Measurements from ENCODE around the gene NDST3.

Gene NDST3

DNA sequence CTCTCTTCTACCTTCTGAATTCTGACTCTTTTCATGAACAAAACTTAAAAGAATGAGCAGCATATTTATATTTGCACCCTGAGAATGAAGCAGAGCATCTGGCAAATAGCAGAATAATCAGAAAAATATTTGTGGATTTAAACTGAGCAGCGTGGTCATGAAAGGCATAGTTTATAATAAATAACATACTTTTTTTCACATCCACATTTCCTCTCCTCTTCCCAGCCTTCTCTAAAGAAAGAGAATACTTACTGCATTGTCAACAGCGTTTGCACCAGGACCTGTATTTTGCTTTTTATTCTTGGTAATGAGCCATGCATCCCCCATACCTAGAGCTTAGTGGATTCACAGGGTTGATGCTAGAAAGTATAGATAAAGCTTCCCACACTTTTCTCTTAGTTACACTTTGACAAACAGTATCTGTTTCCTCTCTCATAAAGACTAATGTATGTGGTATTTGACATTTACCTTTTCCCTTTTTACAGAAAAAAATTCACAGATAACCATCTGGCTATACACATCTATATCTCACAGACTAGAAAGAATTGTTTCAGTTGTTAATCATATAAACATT lies 187.0 kb downstream of the NDST3 start:
- no peak for DNase-seq (ENCODE audit: low read depth in 2 of 2)
- no peak overlapping the region for H3K4me3 ChIP-seq (replicated peaks in 1 of 2; ENCODE audit: low read depth in 2 of 2, low read length in 2 of 2)
- TF ChIP-seq, protein P1, sequence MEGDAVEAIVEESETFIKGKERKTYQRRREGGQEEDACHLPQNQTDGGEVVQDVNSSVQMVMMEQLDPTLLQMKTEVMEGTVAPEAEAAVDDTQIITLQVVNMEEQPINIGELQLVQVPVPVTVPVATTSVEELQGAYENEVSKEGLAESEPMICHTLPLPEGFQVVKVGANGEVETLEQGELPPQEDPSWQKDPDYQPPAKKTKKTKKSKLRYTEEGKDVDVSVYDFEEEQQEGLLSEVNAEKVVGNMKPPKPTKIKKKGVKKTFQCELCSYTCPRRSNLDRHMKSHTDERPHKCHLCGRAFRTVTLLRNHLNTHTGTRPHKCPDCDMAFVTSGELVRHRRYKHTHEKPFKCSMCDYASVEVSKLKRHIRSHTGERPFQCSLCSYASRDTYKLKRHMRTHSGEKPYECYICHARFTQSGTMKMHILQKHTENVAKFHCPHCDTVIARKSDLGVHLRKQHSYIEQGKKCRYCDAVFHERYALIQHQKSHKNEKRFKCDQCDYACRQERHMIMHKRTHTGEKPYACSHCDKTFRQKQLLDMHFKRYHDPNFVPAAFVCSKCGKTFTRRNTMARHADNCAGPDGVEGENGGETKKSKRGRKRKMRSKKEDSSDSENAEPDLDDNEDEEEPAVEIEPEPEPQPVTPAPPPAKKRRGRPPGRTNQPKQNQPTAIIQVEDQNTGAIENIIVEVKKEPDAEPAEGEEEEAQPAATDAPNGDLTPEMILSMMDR (IDR thresholded peaks at IDR 0.05; ENCODE audit: low read depth, low read length), result no peak

DNA sequence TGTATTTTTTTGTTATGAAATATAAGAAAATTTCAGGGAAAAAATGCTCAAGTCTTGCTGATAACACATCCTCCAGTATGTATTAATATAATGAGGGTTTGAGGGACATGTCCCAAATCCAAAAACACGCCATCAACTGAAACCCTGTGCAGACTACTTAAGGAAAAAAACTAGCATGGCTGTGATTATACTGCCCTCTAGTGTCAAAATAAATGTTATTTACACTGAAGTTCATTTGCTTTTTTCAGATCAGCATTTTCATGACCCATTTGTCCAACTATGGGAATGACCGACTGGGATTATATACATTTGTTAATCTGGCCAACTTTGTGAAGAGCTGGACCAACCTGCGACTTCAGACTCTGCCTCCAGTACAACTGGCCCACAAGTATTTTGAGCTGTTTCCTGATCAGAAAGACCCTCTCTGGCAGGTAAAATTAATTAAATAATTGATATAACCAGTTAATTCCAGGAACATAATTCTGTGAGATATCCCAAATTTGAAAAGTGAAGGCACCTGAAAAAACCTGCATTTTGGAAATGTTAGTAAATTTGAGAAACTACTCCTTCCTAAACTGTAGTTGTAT lies 190.1 kb downstream of the NDST3 start:
- H3K4me3 ChIP-seq (replicated peaks in 1 of 2; ENCODE audit: low read depth in 2 of 2, low read length in 2 of 2), result no peak overlapping the region
- peak; percentile 81 to 82 for DNase-seq (ENCODE audit: low read depth in 2 of 2)
- TF ChIP-seq, protein P1 (IDR thresholded peaks at IDR 0.05; ENCODE audit: low read depth, low read length), result peak; percentile 45

DNA sequence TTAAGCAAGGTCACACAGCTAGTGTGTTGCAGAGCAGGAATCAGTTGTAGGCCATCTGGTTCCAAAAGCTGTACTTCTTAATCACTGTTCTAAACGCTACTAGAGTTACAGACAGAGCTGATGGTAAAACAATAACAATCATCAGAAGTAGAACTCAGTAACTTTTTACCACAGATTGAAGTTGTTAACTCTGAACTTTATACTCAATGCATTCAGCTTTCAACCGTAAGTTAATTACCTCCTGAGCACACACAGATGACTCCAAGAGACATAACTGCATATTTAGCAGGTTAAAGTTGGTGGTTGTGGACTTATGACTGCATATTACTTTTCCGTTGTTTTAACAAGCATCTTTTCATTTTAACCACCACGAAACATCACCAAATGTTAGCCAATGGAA lies 191.2 kb downstream of the NDST3 start:
- no peak for DNase-seq (ENCODE audit: low read depth in 2 of 2)
- no peak overlapping the region for H3K4me3 ChIP-seq (replicated peaks in 1 of 2; ENCODE audit: low read depth in 2 of 2, low read length in 2 of 2)
- TF ChIP-seq, protein P1 (IDR thresholded peaks at IDR 0.05; ENCODE audit: low read depth, low read length), result no peak

DNA sequence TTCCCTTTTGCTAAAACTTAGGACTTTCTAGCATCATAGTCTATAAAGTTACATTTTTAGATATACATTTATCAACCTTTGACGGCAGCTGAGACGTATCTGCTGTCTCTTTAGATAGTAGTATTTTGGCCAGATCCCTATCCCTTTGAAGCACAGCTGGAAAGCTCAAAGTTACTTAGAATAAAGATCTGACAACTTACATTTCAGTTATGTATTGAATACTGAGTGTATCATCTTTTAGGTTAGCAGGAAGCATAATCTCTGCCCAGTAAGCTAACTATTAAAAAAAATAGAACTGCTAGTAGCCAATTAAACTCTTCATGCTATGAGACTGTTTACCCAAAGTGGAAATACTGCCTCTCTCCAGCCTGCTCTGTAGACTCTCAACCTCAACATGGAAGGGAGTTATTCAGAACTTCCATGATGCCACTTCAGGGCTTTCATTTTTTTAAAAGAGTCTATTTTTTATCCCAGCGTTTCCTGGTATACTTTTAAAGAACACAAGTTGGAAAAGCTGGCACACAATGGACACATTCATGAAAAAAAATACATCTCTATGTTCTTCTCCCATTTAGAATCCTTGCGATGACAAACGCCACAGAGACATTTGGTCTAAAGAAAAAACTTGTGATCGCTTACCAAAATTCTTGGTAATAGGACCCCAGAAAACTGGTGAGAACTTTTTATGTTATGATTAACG lies 192.2 kb downstream of the NDST3 start:
- no peak for DNase-seq (ENCODE audit: low read depth in 2 of 2)
- no peak overlapping the region for H3K4me3 ChIP-seq (replicated peaks in 1 of 2; ENCODE audit: low read depth in 2 of 2, low read length in 2 of 2)
- TF ChIP-seq, protein P1 (IDR thresholded peaks at IDR 0.05; ENCODE audit: low read depth, low read length), result no peak

DNA sequence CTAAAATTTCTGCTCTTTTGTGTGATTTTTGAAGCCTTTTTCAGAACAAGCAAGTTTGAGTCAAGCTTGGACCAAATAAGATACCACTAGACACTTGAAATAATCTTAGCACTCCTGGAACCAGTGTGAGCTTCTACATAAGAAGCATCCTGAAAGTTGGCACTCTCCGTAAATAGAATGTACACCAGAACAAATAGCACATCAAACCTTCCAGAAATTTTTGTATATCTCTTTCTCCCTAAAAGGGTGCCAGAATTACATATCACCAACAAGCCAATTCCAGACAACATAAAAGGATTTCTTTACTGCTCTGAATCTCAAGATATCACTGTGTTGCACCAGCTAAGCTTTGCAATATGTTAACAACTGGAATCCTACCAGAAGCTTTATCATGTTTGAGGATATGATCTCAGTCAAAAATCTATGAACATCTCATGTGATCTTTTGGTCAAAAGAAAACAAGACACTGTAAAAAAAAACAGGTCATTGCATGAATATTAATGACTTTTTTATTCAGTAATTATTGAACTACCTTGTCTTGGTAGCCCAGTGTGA lies 201.4 kb downstream of the NDST3 start:
- TF ChIP-seq, protein P1 (IDR thresholded peaks at IDR 0.05; ENCODE audit: low read depth, low read length), result no peak
- DNase-seq (ENCODE audit: low read depth in 2 of 2), result no peak
- no peak overlapping the region for H3K4me3 ChIP-seq (replicated peaks in 1 of 2; ENCODE audit: low read depth in 2 of 2, low read length in 2 of 2)

DNA sequence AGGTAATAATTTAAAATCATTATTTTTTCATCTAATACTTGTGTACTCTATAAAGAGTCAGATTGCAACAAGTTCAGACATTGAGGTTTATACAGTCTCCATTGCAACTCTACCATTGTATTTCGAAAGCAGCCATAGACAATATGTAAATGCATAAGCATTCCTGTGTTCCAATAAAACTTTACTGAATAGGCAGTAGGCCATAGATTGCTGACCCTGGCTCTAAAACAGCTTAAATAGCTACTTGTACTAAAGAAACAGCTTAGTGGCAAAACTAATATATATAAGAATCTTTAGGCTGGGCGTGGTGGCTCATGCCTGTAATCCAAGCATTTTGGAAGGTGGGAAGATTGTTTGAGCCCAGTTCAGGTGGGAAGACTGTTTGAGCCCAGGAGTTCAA lies 203.2 kb downstream of the NDST3 start:
- TF ChIP-seq, protein P1 (IDR thresholded peaks at IDR 0.05; ENCODE audit: low read depth, low read length), result no peak
- DNase-seq (ENCODE audit: low read depth in 2 of 2), result no peak

More for the DNA sequence above, 203.2 kb downstream of the NDST3 start:
- no peak overlapping the region for H3K4me3 ChIP-seq (replicated peaks in 1 of 2; ENCODE audit: low read depth in 2 of 2, low read length in 2 of 2)

Measured in cardiac fibroblast (primary cell).